GM12872 (cell line): ENCODE measurements around the gene NR2C2AP.

Source experiments
- TF ChIP-seq, protein P1 (sequence below): IDR thresholded peaks from 3 replicates; pipeline ENCODE4 v1.5.1; 2011; ENCODE audit warnings: low read depth, mild to moderate bottlenecking, low read length, moderate library complexity; ENCODE audit not compliant: insufficient read depth

Gene NR2C2AP

GRCh38 chr19:19214159-19214490, 10.9 kb upstream of the NR2C2AP start:
- TF ChIP-seq, protein P1, sequence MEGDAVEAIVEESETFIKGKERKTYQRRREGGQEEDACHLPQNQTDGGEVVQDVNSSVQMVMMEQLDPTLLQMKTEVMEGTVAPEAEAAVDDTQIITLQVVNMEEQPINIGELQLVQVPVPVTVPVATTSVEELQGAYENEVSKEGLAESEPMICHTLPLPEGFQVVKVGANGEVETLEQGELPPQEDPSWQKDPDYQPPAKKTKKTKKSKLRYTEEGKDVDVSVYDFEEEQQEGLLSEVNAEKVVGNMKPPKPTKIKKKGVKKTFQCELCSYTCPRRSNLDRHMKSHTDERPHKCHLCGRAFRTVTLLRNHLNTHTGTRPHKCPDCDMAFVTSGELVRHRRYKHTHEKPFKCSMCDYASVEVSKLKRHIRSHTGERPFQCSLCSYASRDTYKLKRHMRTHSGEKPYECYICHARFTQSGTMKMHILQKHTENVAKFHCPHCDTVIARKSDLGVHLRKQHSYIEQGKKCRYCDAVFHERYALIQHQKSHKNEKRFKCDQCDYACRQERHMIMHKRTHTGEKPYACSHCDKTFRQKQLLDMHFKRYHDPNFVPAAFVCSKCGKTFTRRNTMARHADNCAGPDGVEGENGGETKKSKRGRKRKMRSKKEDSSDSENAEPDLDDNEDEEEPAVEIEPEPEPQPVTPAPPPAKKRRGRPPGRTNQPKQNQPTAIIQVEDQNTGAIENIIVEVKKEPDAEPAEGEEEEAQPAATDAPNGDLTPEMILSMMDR = no peak

DNA sequence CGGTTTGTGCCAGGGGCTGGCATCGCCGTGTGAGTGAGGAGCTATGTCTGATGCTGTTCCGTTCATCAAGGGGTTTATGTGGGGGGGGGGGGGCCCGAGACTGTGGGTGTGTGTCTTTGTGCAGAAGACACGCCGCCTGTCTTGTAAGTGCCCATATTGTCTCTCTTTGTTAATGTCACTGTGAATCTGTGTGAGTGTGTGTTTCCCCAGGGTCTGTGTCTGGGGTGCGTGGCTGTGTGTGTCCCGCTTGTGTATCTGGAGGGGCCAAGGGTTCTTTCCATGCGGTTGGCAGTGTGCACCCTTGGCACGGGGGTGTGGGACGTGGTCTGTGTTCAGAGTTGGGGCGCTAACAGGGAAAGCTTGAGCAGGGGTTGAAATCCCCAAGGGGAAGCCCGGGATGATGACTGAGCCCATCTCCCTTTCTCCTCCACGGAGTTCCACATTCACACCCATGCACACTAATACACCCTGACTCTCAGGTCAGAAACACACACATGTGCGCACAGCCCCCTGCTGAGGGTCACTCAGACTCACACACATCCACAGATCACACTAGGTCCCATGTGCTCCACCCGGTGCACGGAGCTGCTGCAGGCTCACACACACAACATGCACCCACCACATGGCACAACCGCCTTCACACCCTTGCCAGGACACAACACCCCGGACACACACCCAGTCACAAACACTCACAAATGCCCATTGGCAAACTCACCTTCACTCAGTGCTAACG, 10.4 kb upstream of the NR2C2AP start:
- TF ChIP-seq, protein P1 = no peak

GRCh38 chr19:19212916-19213315, 9.7 kb upstream of the NR2C2AP start:
- TF ChIP-seq, protein P1 = no peak

GRCh38 chr19:19211499-19212420, 8.5 kb upstream of the NR2C2AP start, which contains the start of gene NCAN:
Gene NCAN (plus strand): TSS chr19:19211958. CDS start chr19:19216954, 4,996 bp downstream.
- TF ChIP-seq, protein P1 = no peak

DNA sequence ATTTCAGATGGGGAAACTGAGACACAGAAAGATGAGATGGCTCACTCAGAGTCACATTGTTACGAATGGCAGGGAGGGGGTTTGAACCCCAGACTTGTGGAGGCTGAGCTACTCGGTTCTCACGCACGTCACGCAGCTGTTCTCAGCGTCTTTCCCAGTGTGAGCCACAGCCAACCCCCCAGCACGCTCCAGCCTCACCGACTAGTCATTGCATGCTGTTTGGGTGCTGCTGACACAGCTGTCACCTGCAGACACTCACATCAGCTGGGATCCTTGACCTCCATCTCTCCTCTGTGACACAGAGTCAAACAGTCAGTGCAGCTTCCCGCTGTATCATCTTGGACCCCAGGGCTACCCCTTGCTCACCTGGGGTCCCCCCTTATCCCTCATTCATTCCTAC, 6.2 kb upstream of the NR2C2AP start:
- TF ChIP-seq, protein P1 = no peak

GRCh38 chr19:19207637-19208572, 4.7 kb upstream of the NR2C2AP start:
- TF ChIP-seq, protein P1 = no peak

- TF ChIP-seq, protein P1 = no peak
Observed at GRCh38 chr19:19206938-19207337, 3.7 kb upstream of the NR2C2AP start.
